ENCODE data around the gene SLC10A7.

GRCh38 chr4:146315184-146315583 is 206.6 kb downstream of the SLC10A7 start:
- TF ChIP-seq, protein P1, sequence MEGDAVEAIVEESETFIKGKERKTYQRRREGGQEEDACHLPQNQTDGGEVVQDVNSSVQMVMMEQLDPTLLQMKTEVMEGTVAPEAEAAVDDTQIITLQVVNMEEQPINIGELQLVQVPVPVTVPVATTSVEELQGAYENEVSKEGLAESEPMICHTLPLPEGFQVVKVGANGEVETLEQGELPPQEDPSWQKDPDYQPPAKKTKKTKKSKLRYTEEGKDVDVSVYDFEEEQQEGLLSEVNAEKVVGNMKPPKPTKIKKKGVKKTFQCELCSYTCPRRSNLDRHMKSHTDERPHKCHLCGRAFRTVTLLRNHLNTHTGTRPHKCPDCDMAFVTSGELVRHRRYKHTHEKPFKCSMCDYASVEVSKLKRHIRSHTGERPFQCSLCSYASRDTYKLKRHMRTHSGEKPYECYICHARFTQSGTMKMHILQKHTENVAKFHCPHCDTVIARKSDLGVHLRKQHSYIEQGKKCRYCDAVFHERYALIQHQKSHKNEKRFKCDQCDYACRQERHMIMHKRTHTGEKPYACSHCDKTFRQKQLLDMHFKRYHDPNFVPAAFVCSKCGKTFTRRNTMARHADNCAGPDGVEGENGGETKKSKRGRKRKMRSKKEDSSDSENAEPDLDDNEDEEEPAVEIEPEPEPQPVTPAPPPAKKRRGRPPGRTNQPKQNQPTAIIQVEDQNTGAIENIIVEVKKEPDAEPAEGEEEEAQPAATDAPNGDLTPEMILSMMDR (IDR thresholded peaks at IDR 0.05) = no peak
- no peak for TF ChIP-seq POLR2AphosphoS5 (IDR thresholded peaks at IDR 0.05)
